Peyer's patch (tissue), 4 donors: ENCODE measurements around the gene PTGFRN. TPM values are rescaled to one million over a fixed set of nuclear protein-coding genes. Genes with fewer than 3 reads are reported as not detected.
A peak's percentile ranks its signal among the peaks of the same experiment; 100 is the strongest.

Source experiments
- DNase-seq, 3 donors: peaks; one replicate each; pipeline ENCODE4 v3.0.0-alpha.2; 2017 to 2019
- H3K27ac ChIP-seq, 4 donors: fragments of 200-600 bp; sonication (generic); one replicate each; pipeline ENCODE4 v1.5.1; 2016 to 2019
- H3K27me3 ChIP-seq, 2 donors: fragments of 200-600 bp; sonication (generic); one replicate each; pipeline ENCODE4 v1.5.1; 2019
- H3K36me3 ChIP-seq, 3 donors: fragments of 200-600 bp; sonication (generic); one replicate each; pipeline ENCODE4 v1.5.1; 2016 to 2019
- H3K4me1 ChIP-seq, 4 donors: fragments of 200-600 bp; sonication (generic); one replicate each; pipeline ENCODE4 v1.5.1; 2016 to 2019
- H3K4me3 ChIP-seq, 4 donors: fragments of 200-600 bp; sonication (generic); 1 replicate in 3 of 4; 2 replicates in 1 of 4; pipeline ENCODE4 v1.5.1; 2016 to 2019; ENCODE audit warnings: mild to moderate bottlenecking in 1 of 4
- H3K9me3 ChIP-seq, 4 donors: fragments of 200-600 bp; sonication (generic); one replicate each; pipeline ENCODE4 v1.5.1; 2016 to 2019; ENCODE audit warnings: mild to moderate bottlenecking in 1 of 4
- CTCF ChIP-seq, 6 experiments: fragments of 450-650 bp in 4 of 6; fragments of 200-600 bp in 2 of 6; sonication (generic) in 1 of 6; IDR thresholded peaks; one replicate each; pipeline ENCODE4 v1.5.1; 2017 to 2019; ENCODE audit warnings: antibody characterized with exemption in 6 of 6, mild to moderate bottlenecking in 3 of 6, moderate library complexity in 1 of 6
- POLR2A ChIP-seq, 2 donors: fragments of 450-650 bp; IDR thresholded peaks; one replicate each; pipeline ENCODE4 v1.5.1; 2017; ENCODE audit warnings: antibody characterized with exemption in 2 of 2, mild to moderate bottlenecking in 2 of 2, moderate library complexity in 2 of 2
- total RNA-seq, 4 donors: library from RNA; depleted of rRNA; stranded (reverse); fragments of >200 nt; gene quantifications; one replicate each; pipeline ENCODE4 v1.1.0, GENCODE V29; 2016

The PTGFRN gene
- total RNA-seq, 4 donors from 2014 or later: 20.6 to 66.6 (median 54.3) TPM

DNA sequence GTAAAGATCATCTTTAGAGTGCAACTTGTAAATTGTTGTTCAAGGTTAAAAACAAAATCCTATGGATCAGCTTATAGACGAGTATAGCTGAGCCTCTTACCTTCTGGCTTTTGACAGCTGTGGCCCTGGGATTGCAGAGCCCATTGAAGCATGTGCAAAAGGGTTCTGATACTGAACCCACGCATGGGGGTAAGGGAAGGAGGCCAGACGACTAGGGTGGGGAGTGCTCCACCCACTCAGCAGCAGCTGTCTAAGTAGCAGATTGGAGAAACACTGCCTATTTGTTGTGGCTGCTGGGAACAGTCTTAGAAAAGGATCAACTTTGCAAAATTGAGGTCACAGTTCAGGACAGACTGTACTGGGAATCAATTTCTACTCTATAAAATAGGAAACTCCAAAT is 107.9 kb downstream of the PTGFRN start:
- Histone ChIP-seq H3K4me1 (no peaks in the 10 kb centered on the region), H3K4me3 (no peak overlapping the region), H3K9me3 (no peaks in the 10 kb centered on the region), H3K36me3 (no peaks in the 10 kb centered on the region), H3K27ac (no peak overlapping the region), H3K27me3 (no peaks in the 10 kb centered on the region)
- TF ChIP-seq POLR2A (IDR thresholded peaks at IDR 0.05) (no peak), CTCF (IDR thresholded peaks at IDR 0.05) (no peak)
- DNase-seq: no peak

DNA sequence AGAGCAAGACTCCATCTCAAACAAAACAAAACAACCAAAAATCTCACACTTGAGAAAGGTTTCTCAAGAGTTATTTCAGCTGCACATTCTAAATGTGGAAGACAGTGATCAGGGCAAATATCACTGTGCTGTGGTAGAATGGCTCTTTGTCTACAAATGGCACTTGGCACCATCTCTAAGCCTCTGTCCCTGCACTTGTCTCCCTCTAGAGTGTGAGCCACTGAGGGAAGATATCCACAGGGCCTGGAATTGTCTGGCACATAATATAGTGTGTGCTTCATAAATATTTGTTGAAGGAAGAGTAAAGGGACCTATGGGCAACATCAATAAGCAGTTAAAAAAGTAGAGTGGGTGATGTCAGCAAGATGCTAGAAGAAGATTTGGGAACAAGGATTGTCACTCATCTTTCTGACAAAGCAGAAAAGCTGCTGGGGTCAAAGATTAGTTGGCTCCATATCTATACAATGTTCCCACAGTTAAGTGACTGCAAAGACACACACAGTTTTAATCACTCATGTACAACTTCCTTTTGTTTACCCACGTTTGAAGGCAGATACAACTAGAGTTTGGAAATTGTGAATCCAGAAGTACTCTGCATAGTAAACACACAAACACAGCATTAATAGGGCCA is 110.9 kb downstream of the PTGFRN start:
- Histone ChIP-seq H3K9me3 (no peaks in the 10 kb centered on the region), H3K36me3 (no peaks in the 10 kb centered on the region), H3K27ac (no peak overlapping the region), H3K27me3 (no peaks in the 10 kb centered on the region), H3K4me3 (no peak overlapping the region), H3K4me1 (no peaks in the 10 kb centered on the region)
- TF ChIP-seq POLR2A (IDR thresholded peaks at IDR 0.05) (no peak), CTCF (IDR thresholded peaks at IDR 0.05) (no peak)
- DNase-seq: no peak

GRCh38 chr1:117022114-117022513 is 112.4 kb downstream of the PTGFRN start:
- no peak overlapping the region for H3K27ac ChIP-seq
- no peaks in the 10 kb centered on the region for H3K4me1 ChIP-seq
- H3K36me3 ChIP-seq: no peaks in the 10 kb centered on the region
- no peak overlapping the region for H3K4me3 ChIP-seq
- no peaks in the 10 kb centered on the region for H3K9me3 ChIP-seq
- TF ChIP-seq POLR2A (IDR thresholded peaks at IDR 0.05) (no peak), CTCF (IDR thresholded peaks at IDR 0.05) (no peak)
- no peak for DNase-seq
- H3K27me3 ChIP-seq: no peaks in the 10 kb centered on the region

- H3K9me3 ChIP-seq: no peaks in the 10 kb centered on the region
- H3K27me3 ChIP-seq: no peaks in the 10 kb centered on the region
- TF ChIP-seq CTCF (IDR thresholded peaks at IDR 0.05) (no peak), POLR2A (IDR thresholded peaks at IDR 0.05) (no peak)
- no peak overlapping the region for H3K27ac ChIP-seq
- no peak overlapping the region for H3K4me3 ChIP-seq
- no peaks in the 10 kb centered on the region for H3K36me3 ChIP-seq
- DNase-seq: no peak
- no peaks in the 10 kb centered on the region for H3K4me1 ChIP-seq
These were observed 115.9 kb downstream of the PTGFRN start for GRCh38 chr1:117025568-117025967.

GRCh38 chr1:117026361-117026760 is 116.6 kb downstream of the PTGFRN start:
- Histone ChIP-seq H3K4me3 (no peak overlapping the region), H3K27ac (no peak overlapping the region), H3K36me3 (no peaks in the 10 kb centered on the region), H3K9me3 (no peaks in the 10 kb centered on the region), H3K27me3 (no peaks in the 10 kb centered on the region), H3K4me1 (no peaks in the 10 kb centered on the region)
- TF ChIP-seq POLR2A (IDR thresholded peaks at IDR 0.05) (no peak), CTCF (IDR thresholded peaks at IDR 0.05) (no peak)
- no peak for DNase-seq

GRCh38 chr1:117029685-117030084 is 120.0 kb downstream of the PTGFRN start:
- no peak for TF ChIP-seq CTCF (IDR thresholded peaks at IDR 0.05)
- no peak for TF ChIP-seq POLR2A (IDR thresholded peaks at IDR 0.05)
- no peaks in the 10 kb centered on the region for H3K4me1 ChIP-seq
- H3K27ac ChIP-seq: peak overlapping the region in 1 of 4 donors; percentile 40
- H3K9me3 ChIP-seq: no peaks in the 10 kb centered on the region
- DNase-seq: no peak
- H3K4me3 ChIP-seq: no peak overlapping the region
- H3K27me3 ChIP-seq: no peaks in the 10 kb centered on the region
- no peaks in the 10 kb centered on the region for H3K36me3 ChIP-seq
